Hair follicular keratinocyte (primary cell): ENCODE data around the gene LRRC34. TPM values are rescaled to one million over a fixed set of nuclear protein-coding genes. Genes with fewer than 3 reads are reported as not detected.

Source experiments
- total RNA-seq: library from RNA; depleted of rRNA; stranded (reverse); fragments of >200 nt; gene quantifications from 2 replicates; pipeline ENCODE4 v1.2.3, GENCODE V29; 2015

LRRC34 gene, protein sequence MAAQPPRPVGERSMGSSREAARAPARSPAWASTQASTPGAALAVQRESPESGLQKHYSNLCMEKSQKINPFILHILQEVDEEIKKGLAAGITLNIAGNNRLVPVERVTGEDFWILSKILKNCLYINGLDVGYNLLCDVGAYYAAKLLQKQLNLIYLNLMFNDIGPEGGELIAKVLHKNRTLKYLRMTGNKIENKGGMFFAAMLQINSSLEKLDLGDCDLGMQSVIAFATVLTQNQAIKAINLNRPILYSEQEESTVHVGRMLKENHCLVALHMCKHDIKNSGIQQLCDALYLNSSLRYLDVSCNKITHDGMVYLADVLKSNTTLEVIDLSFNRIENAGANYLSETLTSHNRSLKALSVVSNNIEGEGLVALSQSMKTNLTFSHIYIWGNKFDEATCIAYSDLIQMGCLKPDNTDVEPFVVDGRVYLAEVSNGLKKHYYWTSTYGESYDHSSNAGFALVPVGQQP
- total RNA-seq = 2.3 and 10.3 TPM in 2 replicates

DNA sequence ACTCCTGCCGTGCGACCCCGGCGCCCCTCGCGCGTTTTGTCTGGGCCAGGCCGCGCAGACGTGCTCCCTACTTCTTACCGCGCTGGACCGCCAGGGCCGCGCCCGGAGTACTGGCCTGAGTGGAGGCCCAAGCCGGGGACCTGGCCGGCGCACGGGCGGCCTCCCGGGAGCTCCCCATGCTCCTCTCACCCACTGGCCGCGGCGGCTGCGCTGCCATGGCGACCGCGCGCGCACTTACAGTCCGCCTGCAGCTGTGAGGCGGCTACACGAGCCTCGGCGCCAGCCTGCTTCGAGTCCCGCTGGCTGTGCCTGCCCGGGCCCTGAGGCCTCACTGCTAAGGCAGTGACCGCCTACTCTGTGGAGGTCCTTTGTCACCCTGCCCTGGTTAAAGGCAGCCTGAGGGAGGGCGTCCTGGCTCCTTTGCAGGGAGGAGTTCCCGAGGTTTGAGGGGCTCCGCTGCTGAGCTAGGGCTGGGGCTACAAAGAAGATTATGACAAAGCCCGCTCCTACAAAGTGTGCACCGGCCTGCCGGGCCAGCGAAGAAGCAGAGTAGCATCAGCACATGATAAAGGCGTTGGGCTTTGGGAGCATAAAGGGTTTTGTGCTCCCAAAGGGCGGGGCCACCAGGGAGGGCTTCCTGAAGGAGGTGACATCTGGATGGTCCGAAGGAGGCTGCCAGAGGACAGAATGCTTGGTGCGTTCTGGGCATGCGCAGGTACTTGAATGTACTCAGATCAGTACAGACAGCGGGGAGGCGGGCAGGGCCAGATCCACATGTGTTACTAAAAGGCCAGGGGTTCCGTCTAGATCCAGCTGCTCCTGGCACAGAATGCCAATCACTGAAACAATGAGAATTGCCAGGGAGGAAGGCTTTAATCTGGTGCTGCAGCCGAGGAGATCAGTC lies at the start of gene LRRC34, which contains the start of gene LRRIQ4:
TSS of gene LRRC34 (minus strand) at position 573 of the 904 bp plus-strand sequence. CDS start at position 217, 356 bp downstream.
TSS of gene LRRIQ4 (plus strand) at position 539 of the 904 bp plus-strand sequence. CDS start 9,052 bp downstream, outside the sequence.

DNA sequence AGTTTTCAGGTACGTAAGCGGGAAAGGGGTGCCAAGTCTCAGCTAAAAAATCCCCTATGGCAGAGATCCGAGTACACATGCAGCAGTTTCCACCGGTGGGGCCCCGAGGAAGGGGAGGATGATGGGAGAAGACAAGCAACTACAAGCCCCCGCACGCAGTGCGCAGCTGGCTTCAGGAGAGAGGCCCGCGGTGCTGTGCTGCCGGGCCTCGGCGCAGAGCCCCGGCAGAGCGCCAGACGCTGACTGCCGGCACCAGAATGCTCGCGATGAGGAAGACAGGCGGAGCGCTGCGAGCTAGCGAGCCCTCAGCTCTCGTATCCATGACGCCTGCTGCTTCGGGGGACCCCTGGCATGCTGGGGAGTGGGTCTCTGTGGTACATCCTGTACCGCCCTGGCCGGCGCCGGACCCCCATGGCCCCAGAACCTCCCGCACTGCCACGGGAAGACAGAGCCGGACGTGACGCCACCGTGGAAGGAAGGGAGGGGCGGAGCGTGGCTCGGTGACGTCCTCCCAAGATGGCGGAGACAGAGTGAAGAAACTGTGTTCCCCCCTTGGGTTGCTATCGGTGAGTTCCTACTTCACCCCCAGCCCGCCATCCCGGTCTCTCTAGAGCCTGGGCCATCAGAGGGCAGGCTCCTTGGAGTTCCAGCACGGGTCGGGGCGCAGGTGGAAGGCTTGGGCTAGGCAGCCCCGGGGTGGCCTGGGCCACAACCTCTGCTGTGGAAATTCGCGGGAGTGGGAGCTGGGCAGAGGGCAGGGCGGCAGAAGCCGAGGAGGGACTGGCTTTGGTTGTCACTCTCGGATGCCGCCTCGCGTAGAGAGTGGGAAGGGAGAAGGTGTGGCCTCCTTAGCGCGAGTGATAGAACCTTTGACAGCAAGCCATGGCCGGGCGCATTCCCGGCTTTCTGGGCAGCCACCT lies 39.5 kb downstream of the LRRC34 start, which contains the start of gene MYNN:
TSS of gene MYNN (plus strand) at position 500 of the 920 bp plus-strand sequence. CDS start 900 bp downstream, outside the sequence.

DNA sequence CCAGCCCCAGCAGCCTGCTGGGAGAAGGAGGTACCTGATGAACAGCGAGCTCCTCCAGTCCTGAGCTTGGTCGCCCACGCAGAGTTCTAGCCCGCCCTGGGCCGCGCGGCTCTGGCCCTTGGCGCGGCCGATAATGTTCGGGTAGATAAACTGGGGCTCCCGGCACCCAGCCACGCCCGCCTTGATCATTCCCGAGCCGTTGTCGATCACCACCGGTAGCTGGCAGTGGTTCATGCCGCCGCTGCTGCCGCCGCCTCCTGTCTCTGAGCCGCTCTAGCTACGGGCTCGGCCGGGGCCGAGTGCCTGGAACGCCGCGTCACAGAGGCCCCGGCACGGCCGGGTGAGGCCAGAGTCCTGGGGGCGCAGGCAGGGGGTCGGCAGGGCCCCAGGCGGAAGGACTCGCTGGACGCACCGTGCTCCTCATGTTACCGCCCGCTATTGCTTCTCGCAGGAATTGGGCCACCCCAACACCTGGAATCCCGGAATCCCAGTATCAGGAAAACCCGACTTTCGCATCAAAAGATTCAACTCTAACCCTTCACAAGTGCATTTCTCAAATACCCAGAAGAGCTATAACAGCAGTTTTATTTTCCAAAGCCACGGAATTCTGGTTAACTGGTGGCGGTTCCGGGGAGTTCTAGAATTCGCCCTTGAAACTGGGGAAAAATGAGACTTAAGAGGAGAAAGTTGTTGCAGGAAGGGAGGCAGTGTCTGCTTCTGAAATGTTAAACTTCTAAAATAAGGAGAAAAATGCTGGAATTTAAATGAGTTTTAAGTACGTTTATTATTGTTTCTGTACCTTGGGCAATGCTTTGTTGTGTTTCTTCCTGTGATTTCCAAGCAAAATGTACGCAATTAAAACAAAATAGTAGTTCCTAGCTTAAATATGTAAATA lies 43.2 kb downstream of the LRRC34 start, which contains the start of gene ACTRT3:
TSS of gene ACTRT3 (minus strand) at position 275 of the 895 bp plus-strand sequence. CDS start at position 234, 41 bp downstream.

DNA sequence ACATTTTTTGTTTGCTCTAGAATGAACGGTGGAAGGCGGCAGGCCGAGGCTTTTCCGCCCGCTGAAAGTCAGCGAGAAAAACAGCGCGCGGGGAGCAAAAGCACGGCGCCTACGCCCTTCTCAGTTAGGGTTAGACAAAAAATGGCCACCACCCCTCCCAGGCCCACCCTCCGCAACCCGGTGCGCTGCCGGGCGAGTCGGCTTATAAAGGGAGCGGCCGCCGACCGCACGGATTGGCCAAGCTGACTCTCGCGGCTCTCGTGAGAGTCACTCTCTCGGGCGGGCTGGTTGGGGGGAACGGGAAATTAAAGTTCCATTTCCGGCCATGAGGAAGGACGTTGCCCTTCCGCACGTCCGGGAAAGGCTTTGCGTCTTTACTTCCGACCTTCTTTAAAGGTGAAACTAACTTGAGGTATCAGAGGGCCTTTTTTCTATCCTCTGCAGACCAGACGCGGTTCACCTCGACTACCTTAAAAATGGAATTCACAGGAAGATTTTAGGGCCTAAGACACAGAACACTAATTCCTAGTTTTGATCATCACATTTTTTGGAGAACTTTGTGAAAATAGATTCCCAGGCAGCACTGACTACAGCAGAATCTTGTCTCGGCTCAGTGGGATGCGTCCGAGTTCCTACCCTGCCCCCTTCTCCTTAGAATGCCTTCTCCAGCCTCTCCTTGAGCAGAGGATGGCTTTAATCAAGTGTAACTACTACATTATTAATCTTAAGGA lies 47.7 kb downstream of the LRRC34 start, which contains the start of gene TERC:
TSS of gene TERC (minus strand) at position 179 of the 731 bp plus-strand sequence.

Other genes starting within 250 kb of the LRRC34 start
- gene MECOM, start 149.2 kb downstream of the LRRC34 start, total RNA-seq = 1.3 and 2.1 TPM in 2 replicates
- gene TERC, start 47.8 kb downstream of the LRRC34 start, total RNA-seq = 329 and 384 TPM in 2 replicates
- gene ACTRT3, start 43.3 kb downstream of the LRRC34 start, total RNA-seq = 1.9 and 4.4 TPM in 2 replicates
- gene MYNN, start 39.5 kb downstream of the LRRC34 start, total RNA-seq = 11.4 and 13.1 TPM in 2 replicates
- gene LRRIQ4, start within 50 bp of the LRRC34 start, total RNA-seq = not detected in 2 replicates
- not detected in 2 replicates for gene LRRC31, start 57.0 kb upstream of the LRRC34 start, total RNA-seq
- gene SAMD7, start 98.7 kb upstream of the LRRC34 start, total RNA-seq = not detected in 2 replicates
- 16.3 and 21.4 TPM in 2 replicates for gene SEC62, start 153.9 kb upstream of the LRRC34 start, total RNA-seq
- gene GPR160, start 225.1 kb upstream of the LRRC34 start, total RNA-seq = 0.23 and 1.0 TPM in 2 replicates